Ovary (tissue), 9 donors: ENCODE data around the gene NCF4. TPM values are rescaled to one million over a fixed set of nuclear protein-coding genes. Genes with fewer than 3 reads are reported as not detected.
A peak's percentile ranks its signal among the peaks of the same experiment; 100 is the strongest.

Experiments
- DNase-seq, 5 donors: peaks; one replicate each; pipeline ENCODE4 v3.0.0-alpha.2; 2019 to 2020
- H3K27ac ChIP-seq, 2 donors: fragments of 200-600 bp; one replicate each; pipeline versions ENCODE4 v1.5.1 to v1.8.0; 2019 to 2022
- H3K27me3 ChIP-seq: fragments of 200-600 bp; one replicate; pipeline ENCODE4 v1.8.0; 2022
- H3K36me3 ChIP-seq: fragments of 200-600 bp; sonication (generic); one replicate; pipeline ENCODE4 v1.5.1; 2019
- H3K4me1 ChIP-seq: one replicate; pipeline ENCODE4 v1.8.1; 2013; ENCODE audit warnings: mild to moderate bottlenecking, moderate library complexity; ENCODE audit not compliant: insufficient read depth
- H3K4me3 ChIP-seq: fragments of 200-600 bp; sonication (generic); one replicate; pipeline ENCODE4 v1.5.1; 2017
- H3K9me3 ChIP-seq, 2 donors: fragments of 200-600 bp in 1 of 2; sonication (generic) in 1 of 2; one replicate each; pipeline versions ENCODE4 v1.5.1 to v1.8.1; 2013 to 2019; ENCODE audit warnings: mild to moderate bottlenecking in 1 of 2, moderate library complexity in 1 of 2
- CTCF ChIP-seq, 3 donors: fragments of 450-650 bp in 2 of 3; fragments of 200-600 bp in 1 of 3; IDR thresholded peaks; one replicate each; pipeline versions ENCODE4 v1.5.1 to v1.8.0; 2016 to 2022; ENCODE audit warnings: antibody characterized with exemption in 3 of 3, mild to moderate bottlenecking in 1 of 3
- EP300 ChIP-seq: sonication (generic); formaldehyde crosslinking; IDR thresholded peaks from one replicate; pipeline ENCODE4 v1.6.1; 2017; ENCODE audit warnings: antibody characterized with exemption
- POLR2A ChIP-seq: fragments of 450-650 bp; IDR thresholded peaks from one replicate; pipeline ENCODE4 v1.6.1; 2017; ENCODE audit warnings: antibody characterized with exemption, mild to moderate bottlenecking, moderate library complexity
- WGBS, 3 donors: extraction: QIAGEN DNeasy Blood & Tissue Kit in 1 of 3; methylation state at CpG; one replicate each; pipeline versions ENCODE4 v1.1.5 to v1.1.7; 2013 to 2017; 5-methylcytosine and 5-hydroxymethylcytosine counted together
- intact Hi-C, 4 donors: fragments of 100-400 bp; cut with DNase I; formaldehyde crosslinking; loops; one replicate each; pipeline versions ENCODE4 v1.11.0 to v1.15.1; 2022 to 2023
- polyA plus RNA-seq, 2 donors: library from polyadenylated mRNA; stranded (reverse); fragments of 200-250 nt in 1 of 2; fragments of 350-450 nt in 1 of 2; fragmentation: Illumina TruSeq in 1 of 2; extraction: RNeasy Lipid Tissue Mini Kit (QIAGEN cat#74804) in 1 of 2; gene quantifications; one replicate each; pipeline ENCODE4 v1.2.3, GENCODE V29; 2013 to 2014
- total RNA-seq, 7 donors: library from RNA; depleted of rRNA in 2 of 7; stranded (reverse); fragments of >200 nt in 2 of 7; fragmentation: NEBNext Ultra II Directional in 3 of 7; extraction: Animal tissue kit (Norgen Biotek cat#: 25700) in 3 of 7; gene quantifications; one replicate each; pipeline versions ENCODE4 v1.1.0 to v1.2.4, GENCODE V29; 2016 to 2023
- donor health status: DM: no; HTN: no; CAD: no; lungs with moderate emphysema.
- donor health status: DM: no; HTN: no; CAD: no.
- donor health status: Bipolar disorder and iron deficiency.
- donor health status: DM: yes; HTN: yes; CAD: no.
- donor health status: DM: no; HTN: no; CAD: no.
- donor health status: DM: yes; HTN: yes; CAD: no.

NCF4 gene
- total and polyA plus RNA-seq, 9 donors, result 2.2 to 6.7 (median 4.8) TPM

DNA sequence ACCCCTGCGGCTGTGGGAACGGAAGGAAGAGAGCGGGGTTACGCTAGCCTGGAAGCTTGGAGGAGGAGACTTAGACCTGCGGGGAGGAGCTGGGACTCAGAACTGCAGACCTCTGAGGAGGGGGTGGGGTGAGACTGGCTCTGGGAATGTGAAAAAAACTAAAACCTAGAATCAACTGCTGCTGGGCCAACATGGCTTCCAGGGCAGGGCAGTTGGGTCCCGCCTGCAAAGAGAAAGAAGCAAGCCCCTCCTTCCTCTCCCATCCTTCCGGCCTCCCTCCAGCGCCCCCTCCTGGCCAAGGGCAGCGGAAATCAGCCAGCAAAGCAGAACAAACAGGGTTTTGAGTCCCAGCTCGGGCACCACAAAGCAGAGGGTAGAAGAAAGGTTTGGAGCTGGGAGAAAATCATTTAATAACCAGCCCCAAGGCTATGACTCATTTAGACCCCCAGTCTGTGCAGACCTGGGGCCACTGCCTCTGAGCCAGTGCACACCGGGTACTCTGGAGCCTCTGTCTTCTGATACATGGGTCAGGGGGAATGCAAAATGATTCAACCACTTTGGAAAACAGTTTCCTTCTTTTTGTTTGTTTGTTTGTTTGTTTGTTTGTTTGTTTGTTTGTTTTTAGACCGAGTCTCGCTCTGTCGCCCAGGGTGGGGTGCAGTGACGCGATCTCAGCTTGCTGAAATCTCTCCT lies 7.3 kb upstream of the NCF4 start:
- no peak for DNase-seq
- Histone ChIP-seq H3K9me3 (no peaks in the 10 kb centered on the region), H3K27me3 (no peaks in the 10 kb centered on the region), H3K27ac (no peak overlapping the region), H3K4me1 (peaks cover 1% of the 10 kb centered on the region), H3K36me3 (no peaks in the 10 kb centered on the region), H3K4me3 (no peak overlapping the region)
- no peak for TF ChIP-seq EP300
- no peak for TF ChIP-seq POLR2A
- TF ChIP-seq CTCF (IDR thresholded peaks at IDR 0.05), result no peak
- intact Hi-C loops, result no loop called here
- 55 to 61% (median 56%) methylated on average over 16 of the region's 16 CpGs for WGBS, 3 donors

DNA sequence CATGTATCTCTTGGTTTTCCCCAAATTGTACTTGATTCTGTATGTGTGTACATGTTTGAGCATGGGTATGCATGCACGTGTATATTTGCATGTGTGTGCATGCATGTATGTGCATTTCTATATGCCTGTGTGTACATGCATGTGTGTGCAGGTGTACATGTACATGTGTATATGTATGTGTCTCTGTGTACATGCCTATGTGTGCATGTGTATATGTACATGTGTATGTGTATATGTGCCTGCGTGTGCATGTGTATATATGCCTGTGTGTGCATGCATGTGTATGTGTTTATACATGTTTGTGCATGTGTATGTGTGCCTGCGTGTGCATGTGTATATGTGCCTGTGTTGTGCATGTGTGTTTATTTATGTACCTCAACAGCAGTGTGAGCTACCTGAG lies 5.3 kb upstream of the NCF4 start:
- 80 to 89% (median 85%) methylated on average over 3 of the region's 3 CpGs for WGBS, 3 donors

GRCh38 chr22:36856121-36856791 lies 4.5 kb upstream of the NCF4 start:
- H3K36me3 ChIP-seq, result no peaks in the 10 kb centered on the region
- WGBS, 3 donors, result 4 to 5% (median 4%) methylated on average over 29 to 30 of the region's 30 CpGs
- H3K27ac ChIP-seq, result no peak overlapping the region
- no peak overlapping the region for H3K4me3 ChIP-seq
- peak; percentile 62 to 87 (median 77) for DNase-seq
- H3K27me3 ChIP-seq, result no peaks in the 10 kb centered on the region
- no peaks in the 10 kb centered on the region for H3K9me3 ChIP-seq
- H3K4me1 ChIP-seq, result peaks cover 1% of the 10 kb centered on the region
- TF ChIP-seq POLR2A, result no peak
- TF ChIP-seq CTCF (IDR thresholded peaks at IDR 0.05), result peak; percentile 35 to 94 (median 83)
- intact Hi-C loops, result no loop called here

More for the DNA sequence above, 5.3 kb upstream of the NCF4 start:
- intact Hi-C loops, result no loop called here
- H3K27me3 ChIP-seq, result no peaks in the 10 kb centered on the region
- H3K4me1 ChIP-seq, result peaks cover 1% of the 10 kb centered on the region
- H3K36me3 ChIP-seq, result no peaks in the 10 kb centered on the region
- no peak overlapping the region for H3K27ac ChIP-seq
- no peak for TF ChIP-seq CTCF (IDR thresholded peaks at IDR 0.05)
- no peak for TF ChIP-seq POLR2A
- TF ChIP-seq EP300, result no peak
- no peak overlapping the region for H3K4me3 ChIP-seq
- no peaks in the 10 kb centered on the region for H3K9me3 ChIP-seq
- DNase-seq, result no peak

- TF ChIP-seq EP300 (no peak), CTCF (IDR thresholded peaks at IDR 0.05) (no peak), POLR2A (no peak)
- WGBS, 3 donors, result 57 to 72% (median 63%) methylated on average over 8 of the region's 8 CpGs
- Histone ChIP-seq H3K27ac (no peak overlapping the region), H3K9me3 (no peaks in the 10 kb centered on the region), H3K4me1 (peaks cover 1% of the 10 kb centered on the region), H3K27me3 (no peaks in the 10 kb centered on the region), H3K36me3 (no peaks in the 10 kb centered on the region), H3K4me3 (no peak overlapping the region)
- intact Hi-C loops, result no loop called here
- DNase-seq, result no peak
These were observed 4.0 kb upstream of the NCF4 start for GRCh38 chr22:36856792-36857135.
